HepG2 (cell line): ENCODE data around the gene RTN4. TPM values are rescaled to one million over a fixed set of nuclear protein-coding genes. Genes with fewer than 3 reads are reported as not detected.
"Not testable (repeated sequence)": the region's sequence is repeated elsewhere in the genome, so short reads cannot be mapped to it uniquely, and the experiment has no call there.

Experiments
- ATAC-seq: fragments of 200-7000 bp; cut with Tn5 transposase; 3 replicates; pipeline ENCODE4 v1.9.1; 2020; ENCODE audit warnings: mild to moderate bottlenecking, moderate library complexity
- BruUV-seq: library from RNA; stranded (reverse); fragments of 400-500 nt; replicated peaks from 2 replicates; lab custom pipeline; 2021; lab: Mats Ljungman, UMichigan
- CTCF ChIA-PET: fragments of 300-600 bp; formaldehyde crosslinking; extraction: SDS; loops from one replicate; lab custom pipeline; 2021; ENCODE audit warnings: low total read pairs, inconsistent platforms, low intra/inter-chr PET ratio; lab: Yijun Ruan, JAX
- POLR2A ChIA-PET: fragments of 350-600 bp; sonication (Branson Sonifier 250); formaldehyde crosslinking; loops from one replicate; lab custom pipeline; 2020; ENCODE audit warnings: antibody characterized with exemption, inconsistent platforms; lab: Yijun Ruan, JAX
- DNase-seq: peaks from one replicate; pipeline ENCODE4 v3.0.0-alpha.2; 2015; ENCODE audit warnings: low spot score
- FAIRE-seq: peaks from 3 replicates; lab custom pipeline; 2011; peaks lifted over from hg19 to GRCh38; lab: Jason Lieb, UNC
- H2AFZ ChIP-seq: one replicate; pipeline ENCODE4 v1.6.1; 2011; ENCODE audit warnings: low read length, inconsistent platforms
- H3K27ac ChIP-seq: fragments of 300-600 bp; 3 replicates; pipeline ENCODE4 v1.8.0; 2011; ENCODE audit warnings: mixed run types, mild to moderate bottlenecking, mixed read lengths, low read length, inconsistent platforms; ENCODE audit not compliant: insufficient read depth; ENCODE audit errors: extremely low read length
- H3K27me3 ChIP-seq, 2 experiments: fragments of 200-600 bp in 1 of 2; 2 replicates in 1 of 2; 3 replicates in 1 of 2; pipeline versions ENCODE4 v1.6.0 to v1.8.0; 2011; ENCODE audit warnings: low read length in 2 of 2, mild to moderate bottlenecking in 2 of 2, moderate library complexity in 2 of 2, inconsistent platforms in 1 of 2; ENCODE audit not compliant: insufficient read depth in 2 of 2, control insufficient read depth in 1 of 2
- H3K36me3 ChIP-seq, 2 experiments: fragments of 200-600 bp in 1 of 2; replicated peaks in 1 of 2; 2 replicates in 1 of 2; 3 replicates in 1 of 2; pipeline versions ENCODE4 v1.5.1 to v1.8.0; 2011; ENCODE audit warnings: low read length in 2 of 2, inconsistent platforms in 1 of 2; ENCODE audit not compliant: insufficient read depth in 2 of 2, control insufficient read depth in 1 of 2
- H3K4me1 ChIP-seq: 2 replicates; pipeline ENCODE4 v1.5.1; 2012; ENCODE audit warnings: low read length, inconsistent platforms; ENCODE audit not compliant: insufficient read depth
- H3K4me2 ChIP-seq: 2 replicates; pipeline ENCODE4 v1.6.0; 2011; ENCODE audit warnings: low read depth, low read length, inconsistent platforms
- H3K4me3 ChIP-seq, 3 experiments: fragments of 200-600 bp in 1 of 3; sonication (generic), shearing (Covaris generic) in 1 of 3; replicated peaks in 1 of 3; 2 replicates each; pipeline ENCODE4 v1.5.1; 2011 to 2016; ENCODE audit warnings: low read length in 3 of 3, inconsistent platforms in 2 of 3, low read depth in 2 of 3, mild to moderate bottlenecking in 2 of 3, control low read depth in 1 of 3, mixed read lengths in 1 of 3; ENCODE audit not compliant: insufficient read depth in 1 of 3
- H3K79me2 ChIP-seq: one replicate; pipeline ENCODE4 v1.6.1; 2011; ENCODE audit warnings: low read length, inconsistent platforms; ENCODE audit not compliant: insufficient read depth
- H3K9ac ChIP-seq: 2 replicates; pipeline ENCODE4 v1.6.0; 2011; ENCODE audit warnings: mild to moderate bottlenecking, low read depth, low read length, inconsistent platforms; ENCODE audit not compliant: insufficient read depth
- H3K9me3 ChIP-seq: 2 replicates; pipeline ENCODE4 v1.5.1; 2012; ENCODE audit warnings: mild to moderate bottlenecking, low read length
- H4K20me1 ChIP-seq: 2 replicates; pipeline ENCODE4 v1.6.0; 2011; ENCODE audit warnings: inconsistent platforms, mild to moderate bottlenecking, low read length, moderate library complexity; ENCODE audit not compliant: insufficient read depth
- BRF2 ChIP-seq: sonication (generic); formaldehyde crosslinking; IDR thresholded peaks from 2 replicates; pipeline ENCODE4 v1.8.1; 2022; ENCODE audit warnings: mild to moderate bottlenecking, missing genetic modification reagents
- CHCHD3 ChIP-seq: sonication (generic); formaldehyde crosslinking; IDR thresholded peaks from 2 replicates; pipeline ENCODE4 v1.8.0; 2022; ENCODE audit warnings: mild to moderate bottlenecking, missing genetic modification reagents, moderate library complexity
- ETS1 ChIP-seq: sonication (generic); formaldehyde crosslinking; IDR thresholded peaks from 2 replicates; pipeline ENCODE4 v1.4.0; 2020; ENCODE audit warnings: missing genetic modification reagents
- HES4 ChIP-seq: sonication (generic); formaldehyde crosslinking; IDR thresholded peaks from 2 replicates; pipeline ENCODE4 v1.9.0; 2021; ENCODE audit warnings: mild to moderate bottlenecking, missing genetic modification reagents, borderline replicate concordance
- NR2F1 ChIP-seq, 2 experiments: fragments of 450-650 bp in 1 of 2; formaldehyde crosslinking in 1 of 2; IDR thresholded peaks; 2 replicates each; pipeline versions ENCODE4 v1.5.0 to v1.6.1; 2016 to 2020; ENCODE audit warnings: mild to moderate bottlenecking in 1 of 2, missing compliant biosample characterization in 1 of 2, missing genetic modification reagents in 1 of 2, moderate library complexity in 1 of 2
- REL ChIP-seq: sonication (generic); formaldehyde crosslinking; conservative IDR thresholded peaks from 2 replicates; pipeline ENCODE4 v1.8.0; 2022; ENCODE audit warnings: mild to moderate bottlenecking, missing genetic modification reagents, moderate library complexity
- RXRA ChIP-seq: sonication (generic); formaldehyde crosslinking; IDR thresholded peaks from 2 replicates; pipeline ENCODE4 v1.5.1; 2020; ENCODE audit warnings: missing genetic modification reagents
- TOPORS ChIP-seq: sonication (generic); formaldehyde crosslinking; IDR thresholded peaks from 2 replicates; pipeline ENCODE4 v1.8.0; 2023; ENCODE audit warnings: mild to moderate bottlenecking, missing genetic modification reagents
- ZNF180 ChIP-seq: sonication (generic); formaldehyde crosslinking; IDR thresholded peaks from 2 replicates; pipeline ENCODE4 v1.4.0; 2020; ENCODE audit warnings: low read depth, missing genetic modification reagents, borderline replicate concordance
- ZNF230 ChIP-seq: sonication (generic); formaldehyde crosslinking; IDR thresholded peaks from 2 replicates; pipeline ENCODE4 v1.4.0; 2020; ENCODE audit warnings: mild to moderate bottlenecking, missing genetic modification reagents
- ZNF333 ChIP-seq: sonication (generic); formaldehyde crosslinking; IDR thresholded peaks from 2 replicates; pipeline ENCODE4 v1.4.0; 2020; ENCODE audit warnings: mild to moderate bottlenecking, missing genetic modification reagents, borderline replicate concordance
- WGBS: methylation state at CpG from one replicate; pipeline ENCODE4 v1.1.6; 2017; ENCODE audit warnings: low lambda C conversion rate; 5-methylcytosine and 5-hydroxymethylcytosine counted together
- in situ Hi-C: cut with HindIII; loops from 2 replicates; pipeline ENCODE4 v1.10.0; 2017; ENCODE audit warnings: low pct_unique_long_range_greater_than_20kb; ENCODE audit not compliant: extremely low pct_ligation_motif_present
- intact Hi-C: fragments of 100-400 bp; cut with micrococcal nuclease; formaldehyde crosslinking; loops from one replicate; pipeline ENCODE4 v1.10.0; 2022; ENCODE audit not compliant: unreplicated experiment
- polyA plus RNA-seq, 8 experiments: library from polyadenylated mRNA; depleted of rRNA in 3 of 8; stranded (reverse) in 7 of 8; unstranded in 1 of 8; fragments of >200 nt; fragmentation: Illumina TruSeq in 4 of 8; extraction: Trizol in 4 of 8; gene quantifications; 2 replicates each; pipeline versions ENCODE4 v1.2.1 to v1.2.3, GENCODE V29; 2011 to 2016; ENCODE audit warnings: low read depth in 4 of 8, missing spikeins in 1 of 8, mixed read lengths in 1 of 8; ENCODE audit not compliant: insufficient read depth in 1 of 8
- total RNA-seq, 5 experiments: library from RNA; depleted of rRNA; stranded (reverse); fragments of >200 nt; fragmentation: Illumina TruSeq; extraction: Trizol; gene quantifications; 2 replicates each; pipeline ENCODE4 v1.2.3, GENCODE V29; 2016; ENCODE audit warnings: low read depth in 1 of 5

RTN4 gene
- total and polyA plus RNA-seq, 2 of the 13 experiments (the other 11 are each of a cell fraction or from before 2014, with no cell fraction given), result 98.4 to 133 TPM

- TF ChIP-seq BRF2 (CRISPR knock-in tag), result no peak
Observed at GRCh38 chr2:55092439-55092838, 42.2 kb upstream of the RTN4 start (continued).

- BruUV-seq, H3K27ac ChIP-seq, H3K4me3 ChIP-seq, FAIRE-seq, intact Hi-C loops, H3K9ac ChIP-seq, ATAC-seq, POLR2A ChIA-PET, in situ Hi-C loops, H3K4me1 ChIP-seq, H3K79me2 ChIP-seq, CTCF ChIA-PET, H4K20me1 ChIP-seq, H3K9me3 ChIP-seq, H3K4me2 ChIP-seq, H3K36me3 ChIP-seq, DNase-seq, H2AFZ ChIP-seq: not testable (repeated sequence)
- peaks cover 0 to 16% of the 10 kb centered on the region in 2 experiments; a peak in 3 of 5 replicates for H3K27me3 ChIP-seq
- 100% methylated on average over 1 of the region's 4 CpGs for WGBS
Observed at GRCh38 chr2:55091681-55092080, 41.4 kb upstream of the RTN4 start.

GRCh38 chr2:55090702-55091101 is 40.5 kb upstream of the RTN4 start:
- TF ChIP-seq ZNF333 (CRISPR knock-in tag), result no peak
- no peak for TF ChIP-seq ETS1 (CRISPR knock-in tag)
- no peak for TF ChIP-seq NR2F1 (CRISPR knock-in tag; IDR thresholded peaks at IDR 0.05)
- TF ChIP-seq TOPORS (CRISPR knock-in tag), result no peak
- TF ChIP-seq REL, result no peak
- no peak for TF ChIP-seq ZNF230
- TF ChIP-seq HES4 (CRISPR knock-in tag), result no peak
- no peak for TF ChIP-seq CHCHD3 (CRISPR knock-in tag)
- TF ChIP-seq RXRA (CRISPR knock-in tag), result no peak
- no peak for TF ChIP-seq ZNF180
- no peak overlapping the region for H3K4me3 ChIP-seq
- H3K36me3 ChIP-seq, result no peaks in the 10 kb centered on the region
- H3K9ac ChIP-seq, result no peak overlapping the region
- in situ Hi-C loops, result no loop called here
- FAIRE-seq (no peak), DNase-seq (no peak), ATAC-seq (no peak)
- H3K27me3 ChIP-seq, result peaks cover 0 to 16% of the 10 kb centered on the region in 2 experiments; a peak in 3 of 5 replicates
- ChIA-PET POLR2A (no interaction called here), CTCF (no interaction called here)
- no peaks in the 10 kb centered on the region for H3K4me1 ChIP-seq
- no TSS peak for BruUV-seq
- no peak overlapping the region for H2AFZ ChIP-seq
- intact Hi-C loops, result no loop called here
- 19% methylated on average over 2 of the region's 2 CpGs for WGBS
- H3K79me2 ChIP-seq, result no peaks in the 10 kb centered on the region
- H3K9me3 ChIP-seq, result no peaks in the 10 kb centered on the region
- no peaks in the 10 kb centered on the region for H4K20me1 ChIP-seq
- no peak overlapping the region for H3K27ac ChIP-seq
- no peak overlapping the region for H3K4me2 ChIP-seq
